ENCODE measurements around the gene RPTOR.

RPTOR gene

DNA sequence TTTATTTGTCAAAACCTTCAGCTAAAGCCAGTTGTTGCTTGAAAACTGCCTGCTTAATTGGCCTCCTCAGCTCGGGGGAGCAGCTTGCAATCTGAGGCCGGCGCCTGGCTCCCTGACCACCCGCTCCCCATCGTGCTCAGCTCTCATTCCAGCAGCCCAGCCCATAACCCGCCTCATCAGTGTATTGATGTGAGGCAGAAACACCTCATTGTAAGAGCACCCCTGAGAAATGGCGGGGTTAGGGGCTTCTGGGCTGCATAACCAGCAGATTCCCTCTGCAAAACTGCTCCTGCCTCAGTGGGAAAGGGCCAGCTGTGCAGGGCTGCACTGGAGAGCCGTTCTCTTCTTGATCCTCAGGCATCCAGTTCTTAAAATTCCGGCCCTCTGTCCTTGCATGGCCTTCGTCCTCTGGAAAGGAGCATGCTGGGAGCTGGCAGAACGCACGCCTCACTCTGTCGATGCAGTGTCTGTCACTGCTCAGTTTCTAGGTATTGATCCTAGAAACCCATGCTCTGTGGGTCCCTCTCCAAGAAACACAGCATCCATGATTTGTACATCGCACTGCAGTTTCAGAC is 333.2 kb downstream of the RPTOR start:
- no peak overlapping the region for H3K27ac ChIP-seq (ENCODE audit: low read depth, low read length)
- H3K9ac ChIP-seq (ENCODE audit: low read depth, low read length), result no peak overlapping the region
- 88% methylated on average over 14 of the region's 14 CpGs for WGBS
- no peak overlapping the region for H3K4me3 ChIP-seq (ENCODE audit: low read length)
- peaks cover 22% of the 10 kb centered on the region for H3K36me3 ChIP-seq (ENCODE audit: insufficient read depth, low read length)
- H3K9me3 ChIP-seq (ENCODE audit: insufficient read depth, low read depth, low read length), result no peaks in the 10 kb centered on the region
- H3K27me3 ChIP-seq (ENCODE audit: insufficient read depth, low read length), result no peaks in the 10 kb centered on the region
- H3K4me1 ChIP-seq (ENCODE audit: insufficient read depth, low read length), result peaks cover 19% of the 10 kb centered on the region

DNA sequence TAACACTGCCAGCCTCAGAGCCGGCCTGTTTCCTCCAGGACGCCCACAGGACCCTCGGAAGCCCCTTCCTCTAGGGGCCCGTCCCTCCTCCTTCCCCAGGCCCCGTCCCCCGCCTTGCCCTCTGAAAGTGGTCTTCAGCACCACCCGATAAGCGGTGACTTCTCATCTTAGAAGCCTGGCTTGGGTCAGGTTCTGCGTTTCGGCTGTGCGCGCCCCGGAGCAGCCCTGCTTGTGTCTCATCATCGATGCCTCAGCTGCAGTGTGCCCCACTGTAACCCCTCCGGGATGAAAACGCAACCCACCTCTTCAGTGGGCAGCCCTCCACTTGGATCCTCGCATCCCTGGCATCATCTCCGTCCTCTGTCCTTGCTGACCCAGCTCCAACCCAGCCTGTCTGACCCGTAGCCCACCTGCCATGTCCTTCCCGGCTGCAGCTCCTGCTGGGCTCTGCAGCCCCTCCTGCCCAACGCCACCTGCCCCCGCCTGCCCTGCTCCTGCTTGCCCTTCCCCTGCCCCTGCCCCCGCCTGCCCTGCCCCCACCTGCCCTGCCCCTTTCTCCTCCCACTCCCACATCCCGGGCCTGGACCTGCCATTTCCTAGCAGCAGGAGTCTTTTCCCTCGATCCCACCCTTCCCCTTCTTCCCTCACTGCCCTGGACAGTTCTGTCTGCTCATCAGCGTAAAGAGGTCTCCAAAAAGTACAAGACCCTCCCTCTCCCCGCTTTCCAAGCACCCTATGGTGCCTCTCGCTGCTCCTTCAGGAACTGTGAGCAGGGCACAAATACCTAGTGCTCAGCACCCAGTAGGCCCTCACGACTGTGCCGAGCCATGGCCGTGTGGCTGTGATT is 334.5 kb downstream of the RPTOR start:
- H3K9me3 ChIP-seq (ENCODE audit: insufficient read depth, low read depth, low read length), result no peaks in the 10 kb centered on the region
- no peak overlapping the region for H3K4me3 ChIP-seq (ENCODE audit: low read length)
- peaks cover 7% of the 10 kb centered on the region; the same call in 1 of the 2 replicates for H3K4me1 ChIP-seq (ENCODE audit: insufficient read depth, low read length)
- WGBS, result 78% methylated on average over 30 of the region's 31 CpGs
- H3K36me3 ChIP-seq (ENCODE audit: insufficient read depth, low read length), result peaks cover 30% of the 10 kb centered on the region
- H3K27me3 ChIP-seq (ENCODE audit: insufficient read depth, low read length), result no peaks in the 10 kb centered on the region
- no peak overlapping the region for H3K27ac ChIP-seq (ENCODE audit: low read depth, low read length)
- H3K9ac ChIP-seq (ENCODE audit: low read depth, low read length), result no peak overlapping the region

DNA sequence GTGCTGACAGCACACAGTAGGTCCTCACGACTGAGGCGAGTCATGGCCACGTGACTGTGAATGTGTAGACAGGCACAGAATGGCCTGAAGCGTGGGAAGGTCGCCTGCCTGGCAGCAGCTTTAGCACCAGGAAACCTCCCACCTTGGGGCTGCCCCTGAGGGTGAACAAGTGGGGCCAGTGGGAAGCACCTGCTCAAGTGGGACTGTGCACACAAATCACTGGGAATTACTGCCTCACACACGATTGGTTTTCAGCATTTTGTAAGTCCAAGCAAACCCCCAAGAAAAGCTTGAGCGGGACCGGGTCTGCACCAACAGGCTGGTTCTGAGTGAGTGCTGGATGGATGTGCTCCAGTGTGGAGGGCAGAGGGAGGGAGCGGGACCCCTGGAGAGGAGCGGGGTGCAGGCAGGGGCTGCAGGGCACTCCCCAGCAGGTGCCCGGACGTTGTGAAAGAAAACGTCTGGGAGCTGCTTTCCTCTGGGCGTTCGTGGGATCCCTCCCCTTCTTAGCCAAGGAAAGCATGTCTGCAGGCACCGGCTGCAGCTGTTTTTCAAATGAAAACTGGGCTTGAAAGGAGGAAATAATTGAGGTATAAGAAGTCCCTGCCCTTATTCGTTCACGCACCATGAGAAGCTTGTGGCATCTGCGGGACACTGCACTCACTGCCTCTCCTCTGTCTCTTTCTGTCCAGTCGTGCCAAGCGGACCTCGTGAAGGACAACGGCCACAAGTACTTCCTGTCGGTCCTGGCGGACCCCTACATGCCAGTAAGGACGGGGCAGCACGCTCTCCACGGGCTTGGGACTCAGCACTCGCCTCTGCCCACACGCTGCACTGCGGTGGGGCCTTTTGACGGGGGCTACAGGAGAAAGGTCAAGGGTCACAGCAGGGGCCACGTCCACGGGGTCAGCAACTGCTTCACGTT is 335.3 kb downstream of the RPTOR start:
- H3K27ac ChIP-seq (ENCODE audit: low read depth, low read length), result no peak overlapping the region
- H3K9ac ChIP-seq (ENCODE audit: low read depth, low read length), result no peak overlapping the region; the same call in 1 of the 2 replicates
- H3K36me3 ChIP-seq (ENCODE audit: insufficient read depth, low read length), result peaks cover 34% of the 10 kb centered on the region
- H3K4me3 ChIP-seq (ENCODE audit: low read length), result no peak overlapping the region
- H3K4me1 ChIP-seq (ENCODE audit: insufficient read depth, low read length), result peaks cover 7% of the 10 kb centered on the region; the same call in 1 of the 2 replicates
- no peaks in the 10 kb centered on the region for H3K27me3 ChIP-seq (ENCODE audit: insufficient read depth, low read length)
- H3K9me3 ChIP-seq (ENCODE audit: insufficient read depth, low read depth, low read length), result no peaks in the 10 kb centered on the region
- WGBS, result 90% methylated on average over 35 of the region's 35 CpGs

DNA sequence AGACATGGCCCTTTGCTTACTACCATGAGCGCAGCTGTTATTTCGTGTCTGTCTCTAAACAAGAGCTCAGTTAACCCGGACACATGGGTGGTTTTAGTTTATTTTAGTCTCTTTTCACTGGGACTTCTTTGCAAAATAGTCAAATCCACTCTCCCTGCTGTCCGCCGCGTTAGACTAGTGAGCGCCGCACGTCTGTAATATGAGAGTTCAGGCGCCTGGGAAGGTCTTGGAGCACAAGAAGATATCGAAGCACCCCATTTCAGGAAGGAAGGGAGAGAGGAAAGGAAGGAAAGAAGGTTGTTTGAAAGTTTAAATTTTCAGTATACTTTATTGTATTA is 336.0 kb downstream of the RPTOR start:
- H3K27ac ChIP-seq (ENCODE audit: low read depth, low read length), result no peak overlapping the region
- no peak overlapping the region for H3K4me3 ChIP-seq (ENCODE audit: low read length)
- H3K36me3 ChIP-seq (ENCODE audit: insufficient read depth, low read length), result peaks cover 38% of the 10 kb centered on the region
- no peaks in the 10 kb centered on the region for H3K27me3 ChIP-seq (ENCODE audit: insufficient read depth, low read length)
- peaks cover 7% of the 10 kb centered on the region; the same call in 1 of the 2 replicates for H3K4me1 ChIP-seq (ENCODE audit: insufficient read depth, low read length)
- no peaks in the 10 kb centered on the region for H3K9me3 ChIP-seq (ENCODE audit: insufficient read depth, low read depth, low read length)
- 94% methylated on average over 11 of the region's 11 CpGs for WGBS
- no peak overlapping the region for H3K9ac ChIP-seq (ENCODE audit: low read depth, low read length)

DNA sequence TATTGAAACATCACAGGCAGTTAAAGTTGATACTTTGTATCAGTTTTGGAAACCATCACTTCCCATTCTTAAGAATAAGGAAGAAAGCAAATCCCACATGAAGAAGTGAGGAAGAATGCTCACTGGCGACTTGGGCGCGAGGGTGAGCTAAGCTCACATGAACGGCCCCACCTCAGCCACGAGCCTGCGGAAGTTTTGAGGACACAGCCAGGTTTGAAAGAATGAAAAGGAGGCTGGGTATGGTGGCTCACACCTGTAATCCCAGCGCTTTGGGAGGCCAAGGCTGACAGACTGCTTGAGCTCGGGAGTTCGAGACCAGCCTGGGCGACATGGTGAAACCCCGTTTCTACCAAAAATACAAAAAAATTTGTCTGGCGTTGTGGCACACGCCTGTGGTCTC is 336.7 kb downstream of the RPTOR start:
- Histone ChIP-seq H3K4me1 (ENCODE audit: insufficient read depth, low read length) (peaks cover 7% of the 10 kb centered on the region; the same call in 1 of the 2 replicates), H3K36me3 (ENCODE audit: insufficient read depth, low read length) (peaks cover 38% of the 10 kb centered on the region), H3K27ac (ENCODE audit: low read depth, low read length) (no peak overlapping the region), H3K9me3 (ENCODE audit: insufficient read depth, low read depth, low read length) (no peaks in the 10 kb centered on the region), H3K27me3 (ENCODE audit: insufficient read depth, low read length) (no peaks in the 10 kb centered on the region), H3K4me3 (ENCODE audit: low read length) (no peak overlapping the region), H3K9ac (ENCODE audit: low read depth, low read length) (no peak overlapping the region)
- WGBS, result 95% methylated on average over 13 of the region's 13 CpGs

DNA sequence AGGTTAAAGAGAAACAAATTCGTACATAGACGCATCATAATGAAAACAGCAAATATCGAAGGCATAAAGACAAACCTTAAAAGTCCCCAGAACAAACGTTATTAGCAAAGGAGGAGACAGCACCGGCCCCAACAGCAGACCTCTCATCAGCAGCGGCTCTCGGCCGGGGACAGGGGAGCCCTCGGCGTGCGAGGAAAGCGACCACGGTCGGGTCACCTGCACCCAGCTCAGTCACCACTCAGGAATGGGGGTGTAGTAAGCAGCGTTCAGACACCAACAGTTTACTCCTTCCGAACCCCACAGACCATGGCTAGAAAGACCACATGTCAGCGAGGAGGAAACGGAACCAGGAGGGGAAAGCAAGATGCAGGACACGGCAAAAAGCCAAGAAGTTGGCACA is 337.7 kb downstream of the RPTOR start:
- peaks cover 5% of the 10 kb centered on the region; the same call in 1 of the 2 replicates for H3K4me1 ChIP-seq (ENCODE audit: insufficient read depth, low read length)
- no peak overlapping the region for H3K4me3 ChIP-seq (ENCODE audit: low read length)
- no peak overlapping the region for H3K27ac ChIP-seq (ENCODE audit: low read depth, low read length)
- 95% methylated on average over 19 of the region's 19 CpGs for WGBS
- H3K27me3 ChIP-seq (ENCODE audit: insufficient read depth, low read length), result no peaks in the 10 kb centered on the region
- H3K36me3 ChIP-seq (ENCODE audit: insufficient read depth, low read length), result peaks cover 38% of the 10 kb centered on the region
- H3K9me3 ChIP-seq (ENCODE audit: insufficient read depth, low read depth, low read length), result no peaks in the 10 kb centered on the region
- H3K9ac ChIP-seq (ENCODE audit: low read depth, low read length), result no peak overlapping the region

DNA sequence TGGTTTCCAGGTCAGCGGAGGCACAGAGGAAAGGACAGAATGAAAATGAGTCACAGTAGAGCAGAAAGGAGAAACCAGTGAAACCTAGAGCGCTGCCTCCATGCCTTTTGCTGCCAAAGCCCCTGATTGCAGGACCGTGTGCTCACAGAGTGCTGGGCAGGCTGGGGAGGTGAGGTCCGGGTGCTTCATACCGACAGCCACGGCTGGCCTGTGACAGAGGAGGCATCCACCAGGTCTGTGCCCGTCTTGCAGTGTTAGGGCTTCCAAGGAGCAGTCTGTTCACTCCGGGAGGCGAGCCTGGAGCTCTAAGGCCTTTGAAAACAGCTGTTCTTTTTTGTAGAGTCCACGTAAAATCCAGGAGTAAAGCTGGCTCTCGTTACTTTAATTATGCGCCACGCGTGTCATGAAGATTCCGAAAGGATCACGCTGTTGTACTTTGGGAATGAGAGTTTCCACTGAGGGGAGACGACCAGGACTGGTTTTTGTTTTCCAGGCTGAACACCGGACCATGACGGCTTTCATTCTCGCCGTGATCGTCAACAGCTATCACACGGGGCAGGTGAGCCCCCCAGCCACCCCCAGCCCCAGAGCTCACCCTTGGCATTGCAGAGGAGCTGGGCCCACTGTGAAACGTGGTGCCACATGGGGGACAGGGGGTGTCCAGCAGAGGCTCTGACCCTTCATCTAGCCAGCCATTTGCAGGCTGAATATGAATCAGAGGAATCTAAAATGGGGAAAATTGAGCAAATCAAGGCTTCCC is 338.5 kb downstream of the RPTOR start:
- Histone ChIP-seq H3K9me3 (ENCODE audit: insufficient read depth, low read depth, low read length) (no peaks in the 10 kb centered on the region), H3K27me3 (ENCODE audit: insufficient read depth, low read length) (no peaks in the 10 kb centered on the region), H3K4me1 (ENCODE audit: insufficient read depth, low read length) (0 out of 2 replicates have a peak, but pooled peaks cover 4% of the 10 kb centered on the region), H3K9ac (ENCODE audit: low read depth, low read length) (no peak overlapping the region), H3K27ac (ENCODE audit: low read depth, low read length) (no peak overlapping the region), H3K4me3 (ENCODE audit: low read length) (no peak overlapping the region), H3K36me3 (ENCODE audit: insufficient read depth, low read length) (peaks cover 38% of the 10 kb centered on the region)
- WGBS, result 95% methylated on average over 24 of the region's 24 CpGs

DNA sequence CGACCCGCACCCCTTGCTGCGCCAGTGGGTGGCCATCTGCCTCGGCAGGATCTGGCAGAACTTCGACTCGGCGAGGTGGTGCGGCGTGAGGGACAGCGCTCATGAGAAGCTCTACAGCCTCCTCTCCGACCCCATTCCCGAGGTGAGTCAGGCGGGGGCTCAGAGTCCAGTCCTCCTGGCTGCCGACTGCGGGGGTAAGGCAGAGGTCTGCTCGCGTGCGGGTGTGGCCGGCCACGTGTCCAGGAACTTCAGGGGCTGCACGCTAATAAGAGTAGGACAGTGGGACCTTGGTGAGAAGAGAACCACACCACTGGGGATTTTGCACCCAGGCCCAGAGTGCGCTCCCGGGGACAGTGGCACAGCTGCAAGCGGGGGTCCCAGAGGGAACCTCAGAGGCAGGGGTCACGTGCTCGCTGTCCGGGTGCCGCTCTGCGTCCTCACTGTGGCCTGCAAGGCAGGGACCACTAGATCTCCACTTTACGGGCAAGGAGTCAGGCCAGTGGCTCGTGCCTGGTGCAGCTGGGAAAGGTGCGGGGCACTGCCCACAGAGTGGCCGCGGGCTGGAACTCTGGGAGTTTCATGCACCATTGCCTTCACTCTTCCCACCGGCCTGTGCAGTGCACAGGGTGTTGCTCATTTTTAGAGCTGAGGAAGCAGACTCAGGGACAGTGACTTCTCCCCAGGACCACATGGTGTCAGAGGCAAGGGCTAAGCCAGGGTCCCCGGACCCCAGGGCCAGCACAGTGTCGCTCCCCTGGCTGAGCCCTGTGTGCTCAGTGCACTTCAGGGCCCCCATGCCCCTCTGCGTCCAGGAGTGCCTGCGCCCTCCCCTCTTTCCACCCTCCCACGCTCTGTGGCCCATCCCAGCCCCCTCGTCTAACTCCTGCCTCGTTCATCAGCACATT is 339.4 kb downstream of the RPTOR start:
- Histone ChIP-seq H3K9me3 (ENCODE audit: insufficient read depth, low read depth, low read length) (no peaks in the 10 kb centered on the region), H3K27ac (ENCODE audit: low read depth, low read length) (no peak overlapping the region), H3K4me3 (ENCODE audit: low read length) (no peak overlapping the region), H3K4me1 (ENCODE audit: insufficient read depth, low read length) (0 out of 2 replicates have a peak, but pooled peaks cover under 1% of the 10 kb centered on the region), H3K9ac (ENCODE audit: low read depth, low read length) (no peak overlapping the region), H3K36me3 (ENCODE audit: insufficient read depth, low read length) (peaks cover 38% of the 10 kb centered on the region), H3K27me3 (ENCODE audit: insufficient read depth, low read length) (no peaks in the 10 kb centered on the region)
- WGBS, result 96% methylated on average over 42 of the region's 42 CpGs

DNA sequence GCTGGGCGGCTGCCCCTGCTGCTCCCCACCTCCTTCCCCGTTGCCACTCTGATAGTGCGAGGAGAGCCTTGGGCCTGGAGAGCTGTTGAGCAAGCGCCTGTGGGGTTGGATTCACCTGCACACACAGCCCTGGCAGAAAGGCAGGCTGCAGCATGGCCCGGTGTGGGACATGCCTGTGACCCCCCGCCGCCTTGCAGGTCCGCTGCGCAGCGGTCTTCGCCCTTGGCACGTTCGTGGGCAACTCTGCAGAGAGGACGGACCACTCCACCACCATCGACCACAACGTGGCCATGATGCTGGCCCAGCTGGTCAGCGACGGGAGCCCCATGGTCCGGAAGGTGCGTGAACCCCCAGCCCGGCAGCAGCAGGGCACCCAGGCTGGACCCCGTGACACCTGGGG is 340.2 kb downstream of the RPTOR start:
- WGBS, result 97% methylated on average over 22 of the region's 22 CpGs
- H3K27me3 ChIP-seq (ENCODE audit: insufficient read depth, low read length), result no peaks in the 10 kb centered on the region
- H3K4me3 ChIP-seq (ENCODE audit: low read length), result no peak overlapping the region

More for the DNA sequence above, 340.2 kb downstream of the RPTOR start:
- no peaks in the 10 kb centered on the region for H3K4me1 ChIP-seq (ENCODE audit: insufficient read depth, low read length)
- no peak overlapping the region for H3K27ac ChIP-seq (ENCODE audit: low read depth, low read length)
- no peaks in the 10 kb centered on the region for H3K9me3 ChIP-seq (ENCODE audit: insufficient read depth, low read depth, low read length)
- H3K36me3 ChIP-seq (ENCODE audit: insufficient read depth, low read length), result peaks cover 38% of the 10 kb centered on the region
- H3K9ac ChIP-seq (ENCODE audit: low read depth, low read length), result no peak overlapping the region
